Subcutaneous abdominal adipose tissue (tissue), 5 donors: ENCODE data around the gene FTL.
A peak's percentile ranks its signal among the peaks of the same experiment; 100 is the strongest.
"Not testable (repeated sequence)": the region's sequence is repeated elsewhere in the genome, so short reads cannot be mapped to it uniquely, and the experiment has no call there.

Source experiments
- H3K27ac ChIP-seq: one replicate; pipeline ENCODE4 v1.7.0; 2013; ENCODE audit warnings: low read depth, mild to moderate bottlenecking, inconsistent platforms, low read length, moderate library complexity
- H3K27me3 ChIP-seq, 5 donors: one replicate each; pipeline ENCODE4 v1.7.0; 2013; ENCODE audit warnings: low read length in 5 of 5, inconsistent platforms in 1 of 5; ENCODE audit not compliant: control insufficient read depth in 5 of 5, insufficient read depth in 4 of 5
- H3K36me3 ChIP-seq, 5 donors: one replicate each; pipeline ENCODE4 v1.7.0; 2013; ENCODE audit warnings: low read length in 5 of 5; ENCODE audit not compliant: control insufficient read depth in 5 of 5, insufficient read depth in 5 of 5
- H3K4me1 ChIP-seq, 5 donors: one replicate each; pipeline ENCODE4 v1.7.0; 2013; ENCODE audit warnings: low read length in 5 of 5, mild to moderate bottlenecking in 3 of 5, moderate library complexity in 1 of 5; ENCODE audit not compliant: control insufficient read depth in 5 of 5, insufficient read depth in 5 of 5
- H3K4me3 ChIP-seq, 5 donors: one replicate each; pipeline ENCODE4 v1.7.0; 2013; ENCODE audit warnings: low read length in 5 of 5, low read depth in 1 of 5
- H3K9ac ChIP-seq, 5 donors: one replicate each; pipeline ENCODE4 v1.7.0; 2013; ENCODE audit warnings: low read length in 5 of 5, mild to moderate bottlenecking in 4 of 5, moderate library complexity in 3 of 5
- H3K9me3 ChIP-seq, 5 donors: one replicate each; pipeline ENCODE4 v1.7.0; 2013; ENCODE audit warnings: low read length in 5 of 5; ENCODE audit not compliant: control insufficient read depth in 5 of 5
- donor health status: healthy.
- donor health status: healthy.
- donor health status: healthy.
- donor health status: healthy.
- donor health status: healthy.

The FTL gene

DNA sequence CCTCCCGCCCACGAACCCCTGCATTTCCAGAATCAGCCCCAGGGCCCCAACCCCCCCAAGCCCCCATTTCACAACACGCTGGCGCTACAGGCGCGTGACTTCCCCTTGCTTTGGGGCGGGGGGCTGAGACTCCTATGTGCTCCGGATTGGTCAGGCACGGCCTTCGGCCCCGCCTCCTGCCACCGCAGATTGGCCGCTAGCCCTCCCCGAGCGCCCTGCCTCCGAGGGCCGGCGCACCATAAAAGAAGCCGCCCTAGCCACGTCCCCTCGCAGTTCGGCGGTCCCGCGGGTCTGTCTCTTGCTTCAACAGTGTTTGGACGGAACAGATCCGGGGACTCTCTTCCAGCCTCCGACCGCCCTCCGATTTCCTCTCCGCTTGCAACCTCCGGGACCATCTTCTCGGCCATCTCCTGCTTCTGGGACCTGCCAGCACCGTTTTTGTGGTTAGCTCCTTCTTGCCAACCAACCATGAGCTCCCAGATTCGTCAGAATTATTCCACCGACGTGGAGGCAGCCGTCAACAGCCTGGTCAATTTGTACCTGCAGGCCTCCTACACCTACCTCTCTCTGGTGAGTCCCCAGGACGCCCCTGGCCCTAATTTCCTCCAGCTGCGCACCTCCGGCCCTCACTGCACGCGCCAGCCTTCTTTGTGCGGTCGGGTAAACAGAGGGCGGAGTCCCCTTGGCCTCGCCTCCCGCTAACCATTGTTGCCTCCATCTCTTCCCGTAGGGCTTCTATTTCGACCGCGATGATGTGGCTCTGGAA lies at the start of gene FTL:
TSS of gene FTL (plus strand) at position 270 of the 766 bp plus-strand sequence. CDS start at position 469, 199 bp downstream.
- no peaks in the 10 kb centered on the region for H3K27me3 ChIP-seq
- peak within 1 kb of the TSS; percentile 81 to 97 (median 96) for H3K4me3 ChIP-seq
- peak within 1 kb of the TSS; percentile 99 for H3K27ac ChIP-seq
- H3K4me1 ChIP-seq: peaks cover 8 to 73% (median 69%) of the 10 kb centered on the region in 5 donors
- peak within 1 kb of the TSS; percentile 83 to 97 (median 88) for H3K9ac ChIP-seq
- peaks cover 0 to 37% (median 19%) of the 10 kb centered on the region in 5 donors for H3K36me3 ChIP-seq
- no peaks in the 10 kb centered on the region for H3K9me3 ChIP-seq

DNA sequence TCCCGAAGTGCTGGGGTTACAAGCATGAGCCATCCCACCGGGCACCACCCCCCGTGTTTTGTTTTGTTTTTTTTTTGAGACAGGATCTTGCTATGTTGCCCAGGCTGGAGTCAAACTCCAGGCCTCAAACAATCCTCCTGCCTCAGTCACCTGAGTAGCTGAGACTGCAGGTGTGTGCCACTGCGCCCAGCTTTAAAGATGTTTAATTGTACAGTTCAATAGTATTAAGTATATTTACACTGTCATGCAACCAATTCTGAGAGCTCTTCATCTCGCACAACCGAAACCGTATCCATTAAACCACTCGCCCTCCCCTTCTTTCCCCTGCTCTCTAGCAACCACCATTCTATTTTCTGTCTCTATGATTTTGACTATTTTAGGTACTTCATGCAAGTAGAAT lies 49.4 kb upstream of the FTL start:
- Histone ChIP-seq H3K27ac (no peak overlapping the region), H3K27me3 (no peaks in the 10 kb centered on the region), H3K9ac (no peak overlapping the region), H3K4me1 (no peaks in the 10 kb centered on the region), H3K9me3 (no peaks in the 10 kb centered on the region), H3K36me3 (peaks cover 6 to 86% (median 71%) of the 10 kb centered on the region in 5 donors), H3K4me3 (no peak overlapping the region)

DNA sequence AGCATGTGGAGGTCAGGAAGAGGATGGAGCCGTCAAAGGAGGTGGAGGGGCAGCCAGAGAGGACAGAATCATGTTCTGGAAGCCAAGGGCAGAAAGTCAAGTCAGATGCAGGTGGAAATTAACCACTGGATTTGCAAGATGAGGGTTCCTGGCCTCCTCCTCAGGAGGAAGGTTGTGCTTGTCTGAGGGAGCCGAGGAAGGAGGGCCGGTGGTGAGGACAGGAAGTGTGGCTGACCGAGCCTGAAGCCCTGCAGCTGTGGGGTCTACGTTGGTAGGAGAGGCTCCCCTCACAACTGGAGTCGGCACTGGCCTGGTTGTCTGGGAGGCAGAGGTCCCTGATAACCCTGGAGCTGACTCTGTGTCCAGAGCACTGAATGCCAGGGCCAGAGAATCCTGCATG lies 47.0 kb upstream of the FTL start:
- Histone ChIP-seq H3K9me3 (no peaks in the 10 kb centered on the region), H3K4me1 (no peaks in the 10 kb centered on the region), H3K27me3 (no peaks in the 10 kb centered on the region), H3K9ac (no peak overlapping the region), H3K27ac (no peak overlapping the region), H3K36me3 (peaks cover 2 to 85% (median 70%) of the 10 kb centered on the region in 5 donors), H3K4me3 (no peak overlapping the region)

DNA sequence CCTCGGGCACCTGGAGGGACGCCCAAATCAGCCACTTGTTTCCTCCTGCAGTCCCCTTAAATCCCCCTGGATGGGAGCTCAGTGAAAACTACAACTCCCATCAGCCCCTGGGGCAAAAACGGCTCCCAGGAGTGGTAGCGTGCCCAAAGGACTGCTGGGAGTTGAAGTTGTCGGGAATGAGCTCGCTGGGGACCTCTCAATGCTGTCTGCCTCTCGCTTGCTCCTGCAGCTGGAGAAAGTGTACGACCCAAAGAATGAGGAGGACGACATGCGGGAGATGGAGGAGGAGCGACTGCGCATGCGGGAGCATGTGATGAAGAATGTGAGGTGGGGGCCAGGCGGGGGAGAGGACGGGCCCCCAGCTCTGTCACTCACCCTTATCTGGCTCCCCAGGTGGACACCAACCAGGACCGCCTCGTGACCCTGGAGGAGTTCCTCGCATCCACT lies 46.3 kb upstream of the FTL start:
- H3K27ac ChIP-seq: no peak overlapping the region
- no peak overlapping the region for H3K4me3 ChIP-seq
- H3K4me1 ChIP-seq: no peaks in the 10 kb centered on the region
- H3K9me3 ChIP-seq: no peaks in the 10 kb centered on the region
- no peaks in the 10 kb centered on the region for H3K27me3 ChIP-seq
- H3K9ac ChIP-seq: no peak overlapping the region
- peaks cover 2 to 82% (median 65%) of the 10 kb centered on the region in 5 donors for H3K36me3 ChIP-seq

DNA sequence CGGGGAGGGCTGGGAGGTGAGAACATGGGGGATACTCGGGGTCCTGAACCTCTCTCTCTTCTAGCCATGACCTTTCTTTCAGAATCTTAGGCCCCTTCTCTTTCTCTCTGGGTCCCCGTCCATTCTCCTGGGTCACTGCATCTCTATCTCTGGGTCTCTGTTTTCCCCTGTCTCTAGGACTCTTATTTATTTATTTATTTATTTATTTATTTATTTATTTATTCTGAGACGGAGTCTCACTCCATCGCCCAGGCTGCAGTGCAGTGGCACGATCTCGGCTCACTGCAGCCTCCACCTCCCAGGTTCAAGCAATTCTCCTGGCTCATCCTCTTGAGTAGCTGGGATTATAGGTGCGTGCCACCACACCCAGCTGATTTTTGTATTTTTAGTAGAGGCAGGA lies 45.8 kb upstream of the FTL start:
- not testable (repeated sequence) for H3K9ac ChIP-seq, H3K27ac ChIP-seq, H3K27me3 ChIP-seq, H3K4me3 ChIP-seq, H3K9me3 ChIP-seq, H3K4me1 ChIP-seq
- H3K36me3 ChIP-seq: peaks cover 2 to 78% (median 62%) of the 10 kb centered on the region in 5 donors

DNA sequence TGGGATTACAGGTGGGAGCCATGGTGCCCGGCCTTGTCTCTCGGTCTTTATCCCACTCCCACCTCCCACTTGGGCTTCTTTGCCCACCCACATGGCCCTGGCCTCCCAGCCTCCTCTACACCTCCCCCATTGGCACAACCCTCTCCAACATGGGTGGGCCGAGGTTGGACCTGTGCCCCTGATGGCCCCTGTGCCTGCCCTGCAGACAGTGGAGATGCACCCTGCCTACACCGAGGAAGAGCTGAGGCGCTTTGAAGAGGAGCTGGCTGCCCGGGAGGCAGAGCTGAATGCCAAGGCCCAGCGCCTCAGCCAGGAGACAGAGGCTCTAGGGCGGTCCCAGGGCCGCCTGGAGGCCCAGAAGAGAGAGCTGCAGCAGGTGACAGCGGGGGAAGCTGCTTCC lies 44.2 kb upstream of the FTL start:
- H3K4me3 ChIP-seq: no peak overlapping the region
- H3K9me3 ChIP-seq: no peaks in the 10 kb centered on the region
- peaks cover 0 to 67% (median 52%) of the 10 kb centered on the region in 5 donors for H3K36me3 ChIP-seq

DNA sequence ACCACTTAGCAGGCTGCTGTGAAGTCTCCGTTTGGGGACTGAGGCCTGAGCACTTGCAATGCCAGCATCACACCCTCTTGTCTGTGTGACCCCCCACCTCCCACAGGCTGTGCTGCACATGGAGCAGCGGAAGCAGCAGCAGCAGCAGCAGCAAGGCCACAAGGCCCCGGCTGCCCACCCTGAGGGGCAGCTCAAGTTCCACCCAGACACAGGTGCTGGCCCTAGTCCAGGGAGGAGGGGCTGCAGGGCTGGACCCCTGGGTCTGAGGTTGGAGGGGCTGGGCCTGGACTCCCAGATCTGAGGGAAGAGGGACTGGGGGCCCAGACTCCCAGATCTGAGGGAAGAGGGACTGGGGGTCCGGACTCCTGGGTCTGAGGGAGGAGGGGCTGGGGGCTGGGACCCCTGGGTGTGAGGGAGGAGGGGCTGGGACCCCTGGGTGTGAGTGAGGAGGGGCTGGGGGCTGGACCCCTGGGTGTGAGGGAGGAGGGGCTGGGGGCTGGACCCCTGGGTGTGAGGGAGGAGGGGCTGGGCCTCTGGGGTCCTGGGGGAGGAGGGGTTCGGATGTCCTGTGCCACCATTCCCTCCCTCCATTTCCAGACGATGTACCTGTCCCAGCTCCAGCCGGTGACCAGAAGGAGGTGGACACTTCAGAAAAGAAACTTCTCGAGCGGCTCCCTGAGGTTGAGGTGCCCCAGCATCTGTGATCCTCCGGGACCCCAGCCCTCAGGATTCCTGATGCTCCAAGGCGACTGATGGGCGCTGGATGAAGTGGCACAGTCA lies 43.2 kb upstream of the FTL start:
- Histone ChIP-seq H3K36me3 (peaks cover 0 to 58% (median 47%) of the 10 kb centered on the region in 5 donors), H3K27me3 (no peaks in the 10 kb centered on the region), H3K27ac (no peak overlapping the region), H3K9me3 (no peaks in the 10 kb centered on the region), H3K4me1 (peaks cover 0 to 3% (median 0%) of the 10 kb centered on the region in 5 donors), H3K4me3 (no peak overlapping the region), H3K9ac (no peak overlapping the region)

More for the DNA sequence above, 44.2 kb upstream of the FTL start:
- H3K9ac ChIP-seq: no peak overlapping the region
- H3K27me3 ChIP-seq: no peaks in the 10 kb centered on the region
- H3K4me1 ChIP-seq: no peaks in the 10 kb centered on the region
- H3K27ac ChIP-seq: no peak overlapping the region

DNA sequence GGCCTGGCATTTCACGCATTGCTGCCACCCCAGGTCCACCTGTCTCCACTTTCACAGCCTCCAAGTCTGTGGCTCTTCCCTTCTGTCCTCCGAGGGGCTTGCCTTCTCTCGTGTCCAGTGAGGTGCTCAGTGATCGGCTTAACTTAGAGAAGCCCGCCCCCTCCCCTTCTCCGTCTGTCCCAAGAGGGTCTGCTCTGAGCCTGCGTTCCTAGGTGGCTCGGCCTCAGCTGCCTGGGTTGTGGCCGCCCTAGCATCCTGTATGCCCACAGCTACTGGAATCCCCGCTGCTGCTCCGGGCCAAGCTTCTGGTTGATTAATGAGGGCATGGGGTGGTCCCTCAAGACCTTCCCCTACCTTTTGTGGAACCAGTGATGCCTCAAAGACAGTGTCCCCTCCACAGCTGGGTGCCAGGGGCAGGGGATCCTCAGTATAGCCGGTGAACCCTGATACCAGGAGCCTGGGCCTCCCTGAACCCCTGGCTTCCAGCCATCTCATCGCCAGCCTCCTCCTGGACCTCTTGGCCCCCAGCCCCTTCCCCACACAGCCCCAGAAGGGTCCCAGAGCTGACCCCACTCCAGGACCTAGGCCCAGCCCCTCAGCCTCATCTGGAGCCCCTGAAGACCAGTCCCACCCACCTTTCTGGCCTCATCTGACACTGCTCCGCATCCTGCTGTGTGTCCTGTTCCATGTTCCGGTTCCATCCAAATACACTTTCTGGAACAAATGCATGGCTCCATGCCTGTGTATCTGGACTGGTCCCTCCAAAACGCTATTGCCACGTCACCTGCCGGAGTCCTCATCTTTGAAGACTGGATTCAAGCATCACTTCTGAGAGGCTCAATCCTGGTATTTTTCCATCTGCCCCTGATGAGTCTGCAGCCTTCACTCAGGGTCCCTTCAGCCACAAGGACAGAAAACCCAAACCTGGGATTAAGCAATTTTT lies 42.3 kb upstream of the FTL start:
- Histone ChIP-seq H3K27ac (no peak overlapping the region), H3K9me3 (no peaks in the 10 kb centered on the region), H3K4me1 (peaks cover 0 to 4% (median 0%) of the 10 kb centered on the region in 5 donors), H3K4me3 (no peak overlapping the region), H3K27me3 (no peaks in the 10 kb centered on the region), H3K9ac (no peak overlapping the region), H3K36me3 (peaks cover 0 to 51% (median 45%) of the 10 kb centered on the region in 5 donors)

DNA sequence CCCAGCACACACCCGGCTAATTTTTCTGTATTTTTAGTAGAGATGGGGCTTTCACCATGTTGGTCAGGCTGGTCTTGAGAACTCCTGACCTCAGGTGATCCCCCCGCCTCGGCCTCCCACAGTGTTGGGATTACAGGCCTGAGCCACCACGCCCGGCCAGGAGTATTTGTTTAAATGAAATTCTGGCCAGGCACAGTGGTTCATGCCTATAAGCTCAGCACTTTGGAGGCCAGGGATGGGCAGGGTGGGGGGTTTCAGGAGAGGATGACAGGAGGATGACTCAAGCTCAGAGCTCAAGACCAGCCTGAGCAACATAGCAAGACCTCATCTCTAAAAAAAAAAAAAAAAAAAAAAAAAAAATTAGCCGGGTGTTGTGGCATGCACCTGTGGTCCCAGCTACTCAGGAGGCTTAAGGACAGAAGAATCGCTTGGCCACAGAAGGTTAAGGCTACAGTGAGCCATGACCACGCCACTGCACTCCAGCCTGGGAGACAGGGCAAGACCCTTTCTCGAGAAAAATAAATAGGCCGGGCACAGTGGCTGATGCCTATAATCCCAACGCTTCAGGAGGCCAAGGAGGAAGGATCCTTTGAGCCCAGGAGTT lies 39.8 kb upstream of the FTL start:
- H3K27ac ChIP-seq: no peak overlapping the region

More for the DNA sequence above, 39.8 kb upstream of the FTL start:
- Histone ChIP-seq H3K4me1 (peaks cover 0 to 7% (median 0%) of the 10 kb centered on the region in 5 donors), H3K9me3 (no peaks in the 10 kb centered on the region), H3K27me3 (no peaks in the 10 kb centered on the region), H3K9ac (no peak overlapping the region), H3K36me3 (peaks cover 0 to 29% (median 25%) of the 10 kb centered on the region in 5 donors), H3K4me3 (no peak overlapping the region)
